ENCODE results near the gene LCN10.

LCN10 gene

GRCh38 chr9:136728548-136729123, 14.1 kb downstream of the LCN10 start:
- peak overlapping the region; percentile 67 to 97 for H3K4me3 ChIP-seq (replicated peaks in 1 of 2; ENCODE audit: low read depth in 2 of 2, low read length in 2 of 2)
- no peak for TF ChIP-seq CTCF (IDR thresholded peaks at IDR 0.05; ENCODE audit: low read depth, low read length)
- peak in 1 of 2 donors; percentile 47 for DNase-seq (ENCODE audit: low read depth in 2 of 2)

- peak overlapping the region; percentile 72 to 97 for H3K4me3 ChIP-seq (replicated peaks in 1 of 2; ENCODE audit: low read depth in 2 of 2, low read length in 2 of 2)
- DNase-seq (ENCODE audit: low read depth in 2 of 2) = peak; percentile 89 to 94
- peak; percentile 52 for TF ChIP-seq CTCF (IDR thresholded peaks at IDR 0.05; ENCODE audit: low read depth, low read length)
Measured at GRCh38 chr9:136728080-136728547, 14.6 kb downstream of the LCN10 start.

- DNase-seq (ENCODE audit: low read depth in 2 of 2) = peak in 1 of 2 donors; percentile 41
- TF ChIP-seq CTCF (IDR thresholded peaks at IDR 0.05; ENCODE audit: low read depth, low read length) = peak; percentile 27
Measured at GRCh38 chr9:136726631-136727191, 16.0 kb downstream of the LCN10 start.

GRCh38 chr9:136726118-136726517, 16.6 kb downstream of the LCN10 start:
- no peak for DNase-seq (ENCODE audit: low read depth in 2 of 2)
- no peak for TF ChIP-seq CTCF (IDR thresholded peaks at IDR 0.05; ENCODE audit: low read depth, low read length)
- H3K4me3 ChIP-seq (replicated peaks in 1 of 2; ENCODE audit: low read depth in 2 of 2, low read length in 2 of 2) = peak overlapping the region; percentile 72 to 97

More at GRCh38 chr9:136726631-136727191, 16.0 kb downstream of the LCN10 start:
- peak overlapping the region; percentile 72 to 97 for H3K4me3 ChIP-seq (replicated peaks in 1 of 2; ENCODE audit: low read depth in 2 of 2, low read length in 2 of 2)

- TF ChIP-seq CTCF (IDR thresholded peaks at IDR 0.05; ENCODE audit: low read depth, low read length) = no peak
- peak; percentile 50 to 55 for DNase-seq (ENCODE audit: low read depth in 2 of 2)
- H3K4me3 ChIP-seq (replicated peaks in 1 of 2; ENCODE audit: low read depth in 2 of 2, low read length in 2 of 2) = peak overlapping the region; percentile 72 to 97
Measured at GRCh38 chr9:136725612-136726011, 17.1 kb downstream of the LCN10 start.

GRCh38 chr9:136724772-136725171, 18.0 kb downstream of the LCN10 start:
- TF ChIP-seq CTCF (IDR thresholded peaks at IDR 0.05; ENCODE audit: low read depth, low read length) = no peak
- DNase-seq (ENCODE audit: low read depth in 2 of 2) = no peak
- H3K4me3 ChIP-seq (replicated peaks in 1 of 2; ENCODE audit: low read depth in 2 of 2, low read length in 2 of 2) = no peak overlapping the region

Data from cardiac fibroblast (primary cell).